ENCODE data around the gene SCMH1. TPM values are rescaled to one million over a fixed set of nuclear protein-coding genes. Genes with fewer than 3 reads are reported as not detected.
"Not testable (repeated sequence)": the region's sequence is repeated elsewhere in the genome, so short reads cannot be mapped to it uniquely, and the experiment has no call there.

The SCMH1 gene
- total RNA-seq, 2 donors from 2014 or later = 18.0 to 24.3 TPM

GRCh38 chr1:41261926-41262618 lies 20.0 kb upstream of the SCMH1 start:
- Mint-ChIP-seq H3K9me3 (no peaks in the 10 kb centered on the region), H3K27ac (no peak overlapping the region), H3K36me3 (peaks cover 0 to under 1% of the 10 kb centered on the region in 2 donors)
- ATAC-seq = no peak
- no peak for DNase-seq (ENCODE audit: low spot score in 2 of 2)

GRCh38 chr1:41260768-41261167 lies 18.7 kb upstream of the SCMH1 start:
- Mint-ChIP-seq H3K36me3 (peaks cover 5 to 11% of the 10 kb centered on the region in 2 donors), H3K27ac (no peak overlapping the region), H3K9me3 (peaks cover 0 to 6% of the 10 kb centered on the region in 2 donors)
- ATAC-seq (no peak), DNase-seq (ENCODE audit: low spot score in 2 of 2) (no peak)

- DNase-seq (ENCODE audit: low spot score in 2 of 2) = no peak
- H3K9me3 Mint-ChIP-seq = peaks cover 0 to 6% of the 10 kb centered on the region in 2 donors
- ATAC-seq = no peak
- H3K36me3 Mint-ChIP-seq = peaks cover 5 to 18% of the 10 kb centered on the region in 2 donors
- no peak overlapping the region for H3K27ac Mint-ChIP-seq
Observed at GRCh38 chr1:41259221-41259620, 17.1 kb upstream of the SCMH1 start.

- H3K27ac Mint-ChIP-seq = no peak overlapping the region
- peaks cover 0 to 6% of the 10 kb centered on the region in 2 donors for H3K9me3 Mint-ChIP-seq
- peaks cover 5 to 22% of the 10 kb centered on the region in 2 donors for H3K36me3 Mint-ChIP-seq
- DNase-seq (ENCODE audit: low spot score in 2 of 2) (no peak), ATAC-seq (no peak)
Observed at GRCh38 chr1:41255978-41256377, 13.9 kb upstream of the SCMH1 start.

- not testable (repeated sequence) for ATAC-seq; DNase-seq (ENCODE audit: low spot score in 2 of 2); H3K9me3 Mint-ChIP-seq; H3K27ac Mint-ChIP-seq
- H3K36me3 Mint-ChIP-seq = peaks cover 0 to 12% of the 10 kb centered on the region in 2 donors
Observed at GRCh38 chr1:41251120-41251519, 9.0 kb upstream of the SCMH1 start.

GRCh38 chr1:41249319-41249718 lies 7.2 kb upstream of the SCMH1 start:
- no peak for ATAC-seq
- Mint-ChIP-seq H3K36me3 (peaks cover 0 to 4% of the 10 kb centered on the region in 2 donors), H3K9me3 (no peaks in the 10 kb centered on the region), H3K27ac (no peak overlapping the region)
- DNase-seq (ENCODE audit: low spot score in 2 of 2) = no peak

GRCh38 chr1:41246568-41246967 lies 4.5 kb upstream of the SCMH1 start:
- DNase-seq (ENCODE audit: low spot score in 2 of 2) = no peak

GRCh38 chr1:41245659-41246058 lies 3.6 kb upstream of the SCMH1 start:
- DNase-seq (ENCODE audit: low spot score in 2 of 2) = no peak

More at GRCh38 chr1:41246568-41246967, 4.5 kb upstream of the SCMH1 start:
- no peaks in the 10 kb centered on the region for H3K36me3 Mint-ChIP-seq
- H3K27ac Mint-ChIP-seq = no peak overlapping the region
- no peak for ATAC-seq
- no peaks in the 10 kb centered on the region for H3K9me3 Mint-ChIP-seq

GRCh38 chr1:41243079-41243385 lies 926 bp upstream of the SCMH1 start:
- DNase-seq (ENCODE audit: low spot score in 2 of 2) = no peak
- Mint-ChIP-seq H3K27ac (peak overlapping the region; percentile 73 to 77), H3K9me3 (no peaks in the 10 kb centered on the region), H3K36me3 (peaks cover 5 to 6% of the 10 kb centered on the region in 2 donors)
- ATAC-seq = no peak

More at GRCh38 chr1:41245659-41246058, 3.6 kb upstream of the SCMH1 start:
- Mint-ChIP-seq H3K27ac (no peak overlapping the region), H3K9me3 (no peaks in the 10 kb centered on the region), H3K36me3 (peaks cover 4% of the 10 kb centered on the region in 2 donors)
- ATAC-seq = no peak

- ATAC-seq = peak; percentile 7 to 29
- Mint-ChIP-seq H3K9me3 (no peaks in the 10 kb centered on the region), H3K27ac (peak overlapping the region in 1 of 2 donors; percentile 73), H3K36me3 (peaks cover 5 to 6% of the 10 kb centered on the region in 2 donors)
- peak; percentile 38 to 67 for DNase-seq (ENCODE audit: low spot score in 2 of 2)
Observed at GRCh38 chr1:41242342-41243078, 404 bp upstream of the SCMH1 start.

GRCh38 chr1:41241354-41241748 lies 755 bp downstream of the SCMH1 start:
- ATAC-seq (peak; percentile 38 to 74), DNase-seq (ENCODE audit: low spot score in 2 of 2) (peak; percentile 46 to 67)
- H3K27ac Mint-ChIP-seq = peak overlapping the region in 1 of 2 donors; percentile 84
- peaks cover 5 to 6% of the 10 kb centered on the region in 2 donors for H3K36me3 Mint-ChIP-seq
- no peaks in the 10 kb centered on the region for H3K9me3 Mint-ChIP-seq

- peaks cover 5 to 6% of the 10 kb centered on the region in 2 donors for H3K36me3 Mint-ChIP-seq
- DNase-seq (ENCODE audit: low spot score in 2 of 2) = no peak
- peak overlapping the region; percentile 54 to 84 for H3K27ac Mint-ChIP-seq
- ATAC-seq = no peak
- no peaks in the 10 kb centered on the region for H3K9me3 Mint-ChIP-seq
Observed at GRCh38 chr1:41240781-41241353, 1.2 kb downstream of the SCMH1 start.

- H3K36me3 Mint-ChIP-seq = peaks cover 5 to 6% of the 10 kb centered on the region in 2 donors
- no peak for DNase-seq (ENCODE audit: low spot score in 2 of 2)
- no peak for ATAC-seq
- no peaks in the 10 kb centered on the region for H3K9me3 Mint-ChIP-seq
- H3K27ac Mint-ChIP-seq = no peak overlapping the region
Observed at GRCh38 chr1:41239988-41240610, 2.0 kb downstream of the SCMH1 start.

- DNase-seq (ENCODE audit: low spot score in 2 of 2) = no peak
- Mint-ChIP-seq H3K9me3 (no peaks in the 10 kb centered on the region), H3K36me3 (peaks cover 5 to 6% of the 10 kb centered on the region in 2 donors), H3K27ac (no peak overlapping the region)
- ATAC-seq = peak; percentile 41 to 62
Observed at GRCh38 chr1:41238311-41238988, 3.7 kb downstream of the SCMH1 start.

- Mint-ChIP-seq H3K9me3 (no peaks in the 10 kb centered on the region), H3K36me3 (peaks cover 5 to 6% of the 10 kb centered on the region in 2 donors), H3K27ac (no peak overlapping the region)
- ATAC-seq (no peak), DNase-seq (ENCODE audit: low spot score in 2 of 2) (no peak)
Observed at GRCh38 chr1:41236781-41237180, 5.3 kb downstream of the SCMH1 start.

- no peak for DNase-seq (ENCODE audit: low spot score in 2 of 2)
- Mint-ChIP-seq H3K36me3 (peaks cover 3 to 4% of the 10 kb centered on the region in 2 donors), H3K27ac (no peak overlapping the region), H3K9me3 (no peaks in the 10 kb centered on the region)
- ATAC-seq = no peak
Observed at GRCh38 chr1:41235893-41236292, 6.2 kb downstream of the SCMH1 start.

Data from activated naive CD4-positive, alpha-beta T cell treated with anti-CD3 and anti-CD28 coated beads, Interleukin-2, amount 50 U/mL, for 72 hours (primary cell).